Measurements from ENCODE around the gene B3GAT2. TPM values are rescaled to one million over a fixed set of nuclear protein-coding genes. Genes with fewer than 3 reads are reported as not detected.

The B3GAT2 gene
- total RNA-seq, 1 donor from 2014 or later, result 8.1 TPM

GRCh38 chr6:70905742-70906141 is 51.1 kb downstream of the B3GAT2 start:
- no peak for DNase-seq
- H3K36me3 Mint-ChIP-seq (ENCODE audit: unreplicated experiment), result no peaks in the 10 kb centered on the region

GRCh38 chr6:70903665-70904452 is 53.0 kb downstream of the B3GAT2 start:
- no peak overlapping the region for H3K27ac Mint-ChIP-seq (ENCODE audit: unreplicated experiment)
- TF ChIP-seq CTCF (IDR thresholded peaks at IDR 0.05; ENCODE audit: partially characterized antibody, unreplicated experiment), result no peak
- no peaks in the 10 kb centered on the region for H3K9me3 Mint-ChIP-seq (ENCODE audit: unreplicated experiment)
- no peaks in the 10 kb centered on the region for H3K4me1 Mint-ChIP-seq (ENCODE audit: low read depth, unreplicated experiment)
- DNase-seq, result no peak
- H3K36me3 Mint-ChIP-seq (ENCODE audit: unreplicated experiment), result no peaks in the 10 kb centered on the region
- no peak overlapping the region for H3K4me3 Mint-ChIP-seq (ENCODE audit: unreplicated experiment)
- H3K27me3 Mint-ChIP-seq (ENCODE audit: unreplicated experiment), result no peaks in the 10 kb centered on the region

More at GRCh38 chr6:70905742-70906141, 51.1 kb downstream of the B3GAT2 start:
- H3K9me3 Mint-ChIP-seq (ENCODE audit: unreplicated experiment), result no peaks in the 10 kb centered on the region
- no peaks in the 10 kb centered on the region for H3K27me3 Mint-ChIP-seq (ENCODE audit: unreplicated experiment)
- TF ChIP-seq CTCF (IDR thresholded peaks at IDR 0.05; ENCODE audit: partially characterized antibody, unreplicated experiment), result no peak
- no peaks in the 10 kb centered on the region for H3K4me1 Mint-ChIP-seq (ENCODE audit: low read depth, unreplicated experiment)
- H3K27ac Mint-ChIP-seq (ENCODE audit: unreplicated experiment), result no peak overlapping the region
- no peak overlapping the region for H3K4me3 Mint-ChIP-seq (ENCODE audit: unreplicated experiment)

- peak; percentile 75 for TF ChIP-seq CTCF (IDR thresholded peaks at IDR 0.05; ENCODE audit: partially characterized antibody, unreplicated experiment)
- Mint-ChIP-seq H3K9me3 (ENCODE audit: unreplicated experiment) (no peaks in the 10 kb centered on the region), H3K4me1 (ENCODE audit: low read depth, unreplicated experiment) (no peaks in the 10 kb centered on the region), H3K36me3 (ENCODE audit: unreplicated experiment) (no peaks in the 10 kb centered on the region), H3K27me3 (ENCODE audit: unreplicated experiment) (no peaks in the 10 kb centered on the region), H3K4me3 (ENCODE audit: unreplicated experiment) (no peak overlapping the region), H3K27ac (ENCODE audit: unreplicated experiment) (no peak overlapping the region)
- DNase-seq, result no peak
Measured at GRCh38 chr6:70901324-70901723, 55.5 kb downstream of the B3GAT2 start.

GRCh38 chr6:70900047-70900446 is 56.8 kb downstream of the B3GAT2 start:
- no peak for DNase-seq
- H3K27me3 Mint-ChIP-seq (ENCODE audit: unreplicated experiment), result no peaks in the 10 kb centered on the region
- no peak overlapping the region for H3K27ac Mint-ChIP-seq (ENCODE audit: unreplicated experiment)
- no peaks in the 10 kb centered on the region for H3K4me1 Mint-ChIP-seq (ENCODE audit: low read depth, unreplicated experiment)
- no peak for TF ChIP-seq CTCF (IDR thresholded peaks at IDR 0.05; ENCODE audit: partially characterized antibody, unreplicated experiment)
- no peak overlapping the region for H3K4me3 Mint-ChIP-seq (ENCODE audit: unreplicated experiment)
- no peaks in the 10 kb centered on the region for H3K9me3 Mint-ChIP-seq (ENCODE audit: unreplicated experiment)
- no peaks in the 10 kb centered on the region for H3K36me3 Mint-ChIP-seq (ENCODE audit: unreplicated experiment)

- no peak for TF ChIP-seq CTCF (IDR thresholded peaks at IDR 0.05; ENCODE audit: partially characterized antibody, unreplicated experiment)
- H3K36me3 Mint-ChIP-seq (ENCODE audit: unreplicated experiment), result no peaks in the 10 kb centered on the region
- peaks cover 3% of the 10 kb centered on the region for H3K9me3 Mint-ChIP-seq (ENCODE audit: unreplicated experiment)
- H3K4me1 Mint-ChIP-seq (ENCODE audit: low read depth, unreplicated experiment), result peaks cover 14% of the 10 kb centered on the region
- no peaks in the 10 kb centered on the region for H3K27me3 Mint-ChIP-seq (ENCODE audit: unreplicated experiment)
- DNase-seq, result no peak
- no peak overlapping the region for H3K4me3 Mint-ChIP-seq (ENCODE audit: unreplicated experiment)
- no peak overlapping the region for H3K27ac Mint-ChIP-seq (ENCODE audit: unreplicated experiment)
Measured at GRCh38 chr6:70894001-70894400, 62.9 kb downstream of the B3GAT2 start.

Measured in glutamatergic neuron (in vitro differentiated cells).